ENCODE data around the gene CADM2.
A peak's percentile ranks its signal among the peaks of the same experiment; 100 is the strongest.
"Not testable (repeated sequence)": the region's sequence is repeated elsewhere in the genome, so short reads cannot be mapped to it uniquely, and the experiment has no call there.

The CADM2 gene

DNA sequence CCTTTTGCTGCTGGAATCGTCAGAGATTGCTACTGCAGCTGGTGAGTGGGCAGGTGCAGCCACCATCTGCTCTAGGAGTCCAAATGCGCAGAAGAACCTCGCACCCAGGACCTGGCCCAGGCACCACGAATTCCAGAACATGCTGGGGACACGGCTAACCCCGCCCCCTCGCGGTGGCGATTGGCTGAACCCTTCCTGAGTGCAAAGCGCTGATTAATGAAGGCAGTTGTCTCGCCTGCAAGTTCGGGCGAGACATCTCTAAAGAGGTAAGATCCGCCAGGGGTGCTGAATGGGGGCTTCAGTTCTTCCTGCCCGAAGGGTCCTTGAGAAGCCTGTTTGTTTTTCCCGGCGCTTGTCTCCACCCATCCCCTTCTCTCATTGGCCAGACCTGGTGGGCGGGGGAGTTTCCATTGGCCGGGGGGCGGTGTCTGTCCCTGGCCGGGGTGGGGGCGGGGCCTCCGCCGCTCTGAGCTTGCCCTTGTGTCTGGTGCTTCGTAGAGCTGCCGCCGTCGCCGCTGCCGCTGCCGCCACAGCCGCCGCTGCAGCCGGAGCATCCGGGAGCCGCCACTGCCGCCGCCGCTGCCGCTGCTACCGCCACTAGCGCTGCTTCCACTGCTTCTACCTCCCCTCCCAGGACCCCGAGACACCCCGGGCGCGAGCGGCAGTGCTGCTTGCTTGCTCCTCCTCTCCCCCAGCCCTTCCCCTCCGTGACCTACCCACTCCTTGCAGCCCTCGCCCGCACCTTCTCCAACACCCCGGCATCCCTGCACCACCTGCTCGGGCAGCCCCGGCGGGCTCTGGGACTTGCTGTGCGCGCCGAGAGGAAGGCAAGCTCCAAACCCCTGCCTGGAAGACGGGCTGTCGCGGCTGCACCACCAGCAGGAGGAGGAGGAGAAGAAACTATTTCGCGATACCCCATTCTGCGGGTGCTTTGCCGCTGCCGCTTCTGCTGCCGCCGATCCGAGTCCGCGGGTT lies at the start of gene CADM2:
CADM2 (plus strand) TSS at position 495 of the 975 bp plus-strand sequence.
- DNase-seq, result no peak
- in situ Hi-C loops (cut with HindIII; ENCODE audit: low pct_ligation_motif_present, low pct_unique_long_range_greater_than_20kb, low sequenced_read_pairs), result no loop called here

DNA sequence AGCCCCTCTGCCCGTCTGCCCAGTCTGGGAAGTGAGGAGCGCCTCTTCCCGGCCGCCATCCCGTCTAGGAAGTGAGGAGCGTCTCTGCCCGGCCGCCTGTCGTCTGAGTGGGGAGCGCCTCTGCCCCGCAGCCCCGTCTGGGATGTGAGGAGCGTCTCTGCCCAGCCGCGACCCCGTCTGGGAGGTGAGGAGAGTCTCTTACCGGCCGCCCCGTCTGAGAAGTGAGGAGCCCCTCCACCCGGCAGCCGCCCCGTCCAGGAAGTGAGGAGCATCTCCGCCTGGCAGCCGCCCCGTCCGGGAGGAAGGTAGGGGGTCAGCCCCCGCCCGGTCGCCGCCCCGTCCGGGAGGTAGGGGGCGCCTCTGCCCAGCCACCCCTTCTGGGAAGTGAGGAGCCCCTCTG lies 40.2 kb upstream of the CADM2 start:
- DNase-seq; in situ Hi-C loops (cut with HindIII; ENCODE audit: low pct_ligation_motif_present, low pct_unique_long_range_greater_than_20kb, low sequenced_read_pairs): not testable (repeated sequence)

DNA sequence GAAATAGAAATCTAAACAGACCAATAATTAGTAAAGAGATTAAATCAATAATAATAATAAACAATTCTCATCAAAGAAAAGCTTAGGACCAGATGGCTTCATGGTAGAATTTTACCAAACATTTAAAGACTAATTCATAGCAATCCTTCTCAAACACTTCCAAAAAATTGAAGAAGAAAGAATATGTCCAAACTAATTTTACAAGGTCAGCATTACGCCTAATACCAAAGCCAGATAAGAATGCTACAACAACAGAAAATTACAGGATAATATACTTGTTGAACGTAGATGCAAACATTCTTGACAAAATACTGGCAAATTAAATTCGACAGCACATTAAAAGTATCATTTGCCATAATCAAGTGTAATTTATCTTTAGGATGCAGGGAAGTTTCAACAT lies 36.1 kb upstream of the CADM2 start:
- in situ Hi-C loops (cut with HindIII; ENCODE audit: low pct_ligation_motif_present, low pct_unique_long_range_greater_than_20kb, low sequenced_read_pairs), result no loop called here
- no peak for DNase-seq

DNA sequence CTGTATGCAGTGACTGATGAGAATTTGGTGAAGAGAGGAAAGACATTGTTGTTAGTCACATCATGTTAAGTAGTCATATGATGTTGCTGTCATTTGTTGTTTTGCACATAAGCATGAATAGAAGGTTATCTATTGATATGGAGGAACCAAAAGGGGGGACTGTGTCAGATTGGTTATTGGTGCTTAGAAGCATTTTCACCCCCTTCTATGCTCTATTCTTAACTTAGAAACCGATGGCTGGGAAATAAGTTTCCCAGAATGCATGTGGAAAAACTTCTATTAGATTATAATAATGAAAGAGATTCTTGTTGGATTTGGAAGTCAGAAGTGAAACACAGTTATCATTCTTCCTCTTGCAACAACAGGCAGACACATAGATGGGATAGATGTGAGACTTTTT lies 33.2 kb upstream of the CADM2 start:
- in situ Hi-C loops (cut with HindIII; ENCODE audit: low pct_ligation_motif_present, low pct_unique_long_range_greater_than_20kb, low sequenced_read_pairs), result no loop called here

DNA sequence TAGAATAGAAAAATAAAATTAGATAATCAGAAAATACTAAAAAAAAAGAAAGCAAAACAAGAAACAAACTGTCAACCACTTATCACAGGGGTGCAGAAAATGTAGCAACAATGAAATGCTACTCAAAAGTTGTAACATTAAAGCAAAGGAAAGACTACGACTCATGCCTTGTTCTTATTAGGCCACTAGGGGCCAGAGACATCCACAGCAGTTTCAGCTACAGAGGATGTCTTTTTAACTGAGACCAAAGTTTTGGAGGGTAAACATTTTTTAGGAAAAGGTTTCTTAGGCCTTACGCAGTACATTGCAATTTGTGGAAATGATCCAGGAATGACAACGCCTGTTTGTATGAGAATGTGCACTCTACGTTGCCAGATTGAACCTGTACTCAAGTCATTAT lies 15.4 kb upstream of the CADM2 start:
- in situ Hi-C loops (cut with HindIII; ENCODE audit: low pct_ligation_motif_present, low pct_unique_long_range_greater_than_20kb, low sequenced_read_pairs), result no loop called here

More for the DNA sequence above, 33.2 kb upstream of the CADM2 start:
- DNase-seq, result no peak

DNA sequence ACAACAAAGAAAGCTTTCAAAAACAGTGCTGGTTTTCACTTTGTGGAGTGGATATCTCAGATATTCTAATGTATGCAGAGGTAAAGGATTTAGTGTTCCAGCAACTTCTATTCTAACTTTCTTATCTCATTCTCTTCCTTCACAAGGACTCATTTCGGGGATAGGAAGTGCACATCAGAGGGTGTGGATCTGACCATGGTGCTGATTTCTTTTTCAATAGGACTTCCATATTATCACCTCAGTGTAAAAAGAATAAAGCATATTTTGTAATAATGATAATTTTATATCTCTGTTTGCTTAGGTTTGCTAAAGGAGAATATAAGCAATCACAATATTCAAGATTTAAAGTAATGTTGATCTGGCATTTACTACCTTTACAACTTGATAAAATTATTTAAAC lies 12.5 kb upstream of the CADM2 start:
- in situ Hi-C loops (cut with HindIII; ENCODE audit: low pct_ligation_motif_present, low pct_unique_long_range_greater_than_20kb, low sequenced_read_pairs), result no loop called here
- no peak for DNase-seq

More for the DNA sequence above, 15.4 kb upstream of the CADM2 start:
- DNase-seq, result no peak

DNA sequence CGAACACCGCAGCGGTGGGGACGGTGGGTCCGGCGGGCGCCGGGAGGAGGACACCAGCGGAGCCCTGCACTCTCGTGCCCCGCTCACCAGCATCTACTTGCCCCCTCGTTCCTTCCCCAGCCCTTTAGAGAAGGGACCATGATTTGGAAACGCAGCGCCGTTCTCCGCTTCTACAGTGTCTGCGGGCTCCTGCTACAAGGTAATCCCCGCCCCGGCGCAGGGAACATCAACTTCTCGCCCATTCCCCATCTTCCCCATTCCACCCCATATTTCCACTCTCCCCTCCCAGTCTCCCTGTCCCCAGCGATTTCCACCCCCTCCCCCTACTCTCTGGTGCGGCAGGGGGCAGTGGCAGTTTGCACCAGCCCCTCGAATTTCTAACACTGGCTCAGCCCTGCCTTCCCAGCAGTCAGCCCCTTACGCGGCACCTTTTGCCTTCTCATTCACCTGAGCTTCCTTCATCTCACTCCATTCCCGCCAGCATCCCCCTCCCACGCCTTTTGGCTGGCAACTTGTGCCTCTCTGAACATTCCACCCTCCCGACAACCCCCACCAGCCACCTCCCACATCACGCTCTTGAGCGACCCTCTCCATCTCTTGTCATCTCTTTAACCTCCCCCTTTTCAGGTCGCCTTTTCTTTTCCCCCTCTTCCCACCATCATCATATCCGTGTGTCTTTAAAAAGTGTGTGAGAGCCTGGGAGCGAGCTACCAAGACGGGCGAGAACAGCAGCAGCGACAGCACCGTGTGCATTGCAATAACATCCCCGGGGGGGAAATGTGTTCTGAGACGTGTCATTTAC lies 882 bp downstream of the CADM2 start:
- no peak for DNase-seq
- in situ Hi-C loops (cut with HindIII; ENCODE audit: low pct_ligation_motif_present, low pct_unique_long_range_greater_than_20kb, low sequenced_read_pairs), result no loop called here

DNA sequence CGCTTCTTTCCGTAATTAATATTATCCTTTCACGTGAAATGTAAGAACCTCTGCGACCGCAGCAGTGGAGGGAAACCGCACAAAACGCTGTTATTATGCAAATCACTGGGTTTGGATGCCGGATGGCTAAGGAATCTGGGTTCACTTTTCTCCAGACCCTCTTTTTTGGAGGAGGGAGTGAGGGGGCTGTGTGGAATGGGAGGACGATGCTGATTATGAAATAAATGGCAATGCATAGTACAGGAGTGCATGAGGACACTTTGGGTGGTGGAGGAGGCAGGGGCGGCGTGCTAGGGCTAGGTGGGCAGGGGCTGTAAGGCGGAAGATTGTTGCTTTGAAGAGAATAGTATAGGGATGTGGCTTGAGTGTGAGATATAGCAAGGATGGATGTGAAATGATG lies 1.8 kb downstream of the CADM2 start:
- no peak for DNase-seq
- in situ Hi-C loops (cut with HindIII; ENCODE audit: low pct_ligation_motif_present, low pct_unique_long_range_greater_than_20kb, low sequenced_read_pairs), result no loop called here

DNA sequence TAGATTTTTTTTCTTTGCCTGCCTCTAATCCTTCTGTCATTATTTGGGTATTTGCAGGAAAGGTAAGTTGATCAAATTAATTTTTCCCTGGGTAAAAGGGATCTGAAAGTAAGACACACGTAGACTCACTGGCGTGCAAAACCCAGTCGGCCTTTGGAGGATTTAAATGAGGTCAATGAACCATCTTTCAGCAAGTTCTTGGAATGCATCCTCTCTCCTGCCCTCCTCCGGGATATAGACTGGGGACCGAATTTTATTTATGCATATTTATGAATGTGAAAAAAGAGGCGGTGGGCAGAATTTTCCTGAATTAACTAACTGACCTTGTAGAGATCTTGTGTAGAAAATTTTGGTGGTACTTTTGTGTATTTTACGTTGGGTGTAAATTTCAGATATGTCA lies 2.2 kb downstream of the CADM2 start:
- DNase-seq, result no peak
- in situ Hi-C loops (cut with HindIII; ENCODE audit: low pct_ligation_motif_present, low pct_unique_long_range_greater_than_20kb, low sequenced_read_pairs), result no loop called here

DNA sequence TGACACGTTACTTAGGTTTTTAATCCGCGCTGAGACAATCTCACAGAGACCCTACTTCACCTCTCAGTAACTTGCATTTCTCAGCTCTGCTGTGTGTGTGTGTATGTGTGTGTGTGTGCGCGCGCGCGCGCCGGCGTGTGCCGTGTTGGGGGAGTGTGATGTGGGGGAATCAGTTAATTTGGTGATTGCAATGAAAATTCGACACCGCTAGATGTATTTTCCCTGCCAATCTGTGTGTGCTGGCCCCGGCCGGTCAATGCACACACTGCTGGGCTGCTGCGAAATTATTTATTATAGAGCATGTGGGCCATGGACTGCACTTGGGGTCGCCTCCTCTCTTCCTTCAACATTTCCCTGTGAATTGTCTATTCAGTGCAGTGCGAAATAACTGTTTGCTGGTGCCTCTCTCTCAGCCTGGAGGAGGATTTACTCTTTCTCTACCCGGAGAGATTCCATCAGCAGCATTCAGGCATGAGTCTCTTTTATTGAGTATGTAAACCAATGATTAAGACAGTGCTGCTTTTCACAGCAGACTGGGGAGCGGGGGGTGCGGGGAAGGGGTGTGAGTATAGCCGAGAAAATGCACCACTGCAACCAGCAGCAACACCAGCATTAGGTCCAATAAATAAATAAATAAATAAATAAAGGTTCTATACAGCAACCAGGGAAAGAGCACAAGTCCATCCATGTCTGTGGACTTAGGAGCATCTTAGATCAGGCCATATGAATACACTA lies 2.9 kb downstream of the CADM2 start:
- no peak for DNase-seq
- in situ Hi-C loops (cut with HindIII; ENCODE audit: low pct_ligation_motif_present, low pct_unique_long_range_greater_than_20kb, low sequenced_read_pairs), result no loop called here

DNA sequence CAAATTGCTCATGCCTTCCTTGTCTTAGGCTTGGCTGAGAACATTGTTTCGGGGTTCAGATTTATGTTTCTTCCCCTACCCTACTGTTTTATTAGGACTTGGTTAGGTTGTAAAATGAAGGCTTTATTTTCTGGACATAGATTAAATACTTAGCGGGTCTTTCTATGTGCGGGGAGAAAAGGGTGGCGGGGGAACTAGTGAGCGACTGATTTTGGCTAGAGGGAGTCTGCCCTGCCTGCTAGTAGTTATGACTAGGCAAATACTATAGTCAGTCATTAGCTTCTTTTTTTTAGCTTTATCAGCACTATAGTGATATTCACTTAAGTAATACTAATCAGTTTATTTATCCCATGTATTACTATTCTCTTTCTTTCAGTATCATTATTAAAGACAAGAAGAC lies 3.6 kb downstream of the CADM2 start:
- DNase-seq, result no peak
- in situ Hi-C loops (cut with HindIII; ENCODE audit: low pct_ligation_motif_present, low pct_unique_long_range_greater_than_20kb, low sequenced_read_pairs), result no loop called here

DNA sequence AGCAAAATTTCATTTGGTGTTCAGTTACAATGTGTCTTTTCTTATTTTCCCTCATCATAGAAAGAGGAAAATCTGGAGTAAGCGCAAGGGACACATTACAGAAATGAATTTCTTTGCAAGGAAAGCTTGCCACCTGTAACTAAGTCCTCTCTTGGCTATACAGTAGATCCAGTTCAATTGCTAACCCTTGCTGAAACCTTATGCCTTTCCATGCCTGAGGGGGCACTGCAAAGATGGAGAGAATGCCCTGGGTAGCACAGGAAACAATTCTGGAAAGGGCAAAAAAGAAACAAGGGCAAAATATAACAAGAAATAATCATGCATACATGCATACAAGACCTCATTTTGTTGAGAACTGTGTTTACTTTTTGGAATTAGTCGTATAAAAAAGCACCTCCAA lies 4.3 kb downstream of the CADM2 start:
- in situ Hi-C loops (cut with HindIII; ENCODE audit: low pct_ligation_motif_present, low pct_unique_long_range_greater_than_20kb, low sequenced_read_pairs), result no loop called here
- DNase-seq, result no peak

DNA sequence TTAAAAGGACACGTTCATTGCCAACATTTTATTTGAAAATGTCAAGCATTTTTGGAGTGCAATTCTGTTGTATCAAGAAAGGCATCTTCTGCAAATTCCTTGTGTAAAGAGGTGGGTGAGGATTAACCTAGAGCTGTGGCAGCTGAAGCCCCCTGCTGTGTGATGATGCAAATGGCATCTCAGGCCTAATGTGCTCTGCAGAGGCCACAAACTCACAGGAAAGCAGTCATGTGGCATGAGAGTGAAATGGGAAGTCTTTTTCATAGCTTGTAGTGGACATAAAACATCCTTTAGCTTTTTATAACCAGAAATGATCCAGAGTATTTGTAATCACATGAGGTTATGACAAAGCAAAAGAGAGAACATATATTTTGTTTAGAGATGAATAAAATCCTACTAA lies 6.4 kb downstream of the CADM2 start:
- in situ Hi-C loops (cut with HindIII; ENCODE audit: low pct_ligation_motif_present, low pct_unique_long_range_greater_than_20kb, low sequenced_read_pairs), result no loop called here
- DNase-seq, result peak; percentile 37

DNA sequence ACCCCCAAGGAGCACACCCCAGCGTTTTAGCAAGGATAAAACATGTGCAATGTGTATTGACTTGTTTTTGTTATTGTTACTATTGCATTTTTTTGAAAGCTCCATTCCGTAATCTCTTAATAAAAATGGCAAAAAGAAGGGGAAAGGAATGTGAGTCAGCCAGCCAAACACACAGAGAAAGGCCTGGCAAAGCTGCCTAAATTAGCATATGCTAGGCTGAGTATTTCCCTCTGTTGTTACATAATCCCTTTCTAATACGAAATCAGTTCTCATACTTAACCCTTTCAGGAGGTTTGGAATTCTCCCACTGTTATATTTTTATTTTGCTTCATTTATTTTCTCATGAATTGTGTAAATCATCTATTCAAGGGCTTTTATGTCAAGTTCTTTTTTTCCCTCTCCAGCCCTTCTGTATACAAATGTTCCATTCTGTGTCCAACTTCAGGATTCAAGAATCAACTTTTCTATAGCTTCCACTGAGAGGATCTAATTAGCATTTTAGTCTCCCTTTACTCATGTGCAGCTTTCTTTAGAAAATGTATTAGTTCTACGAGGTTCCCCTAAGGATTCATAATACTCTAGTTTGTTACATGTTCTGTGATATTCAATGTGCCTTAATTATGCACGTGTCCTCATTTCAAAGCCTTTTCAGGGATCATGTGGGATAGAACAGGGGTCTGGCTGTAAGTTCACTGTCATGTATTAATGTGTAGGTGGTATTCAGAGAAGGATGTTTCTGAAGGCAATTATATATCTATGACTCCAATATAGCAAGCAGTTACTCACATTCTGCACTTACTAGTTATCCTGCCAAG lies 9.2 kb downstream of the CADM2 start:
- in situ Hi-C loops (cut with HindIII; ENCODE audit: low pct_ligation_motif_present, low pct_unique_long_range_greater_than_20kb, low sequenced_read_pairs), result no loop called here
- no peak for DNase-seq

DNA sequence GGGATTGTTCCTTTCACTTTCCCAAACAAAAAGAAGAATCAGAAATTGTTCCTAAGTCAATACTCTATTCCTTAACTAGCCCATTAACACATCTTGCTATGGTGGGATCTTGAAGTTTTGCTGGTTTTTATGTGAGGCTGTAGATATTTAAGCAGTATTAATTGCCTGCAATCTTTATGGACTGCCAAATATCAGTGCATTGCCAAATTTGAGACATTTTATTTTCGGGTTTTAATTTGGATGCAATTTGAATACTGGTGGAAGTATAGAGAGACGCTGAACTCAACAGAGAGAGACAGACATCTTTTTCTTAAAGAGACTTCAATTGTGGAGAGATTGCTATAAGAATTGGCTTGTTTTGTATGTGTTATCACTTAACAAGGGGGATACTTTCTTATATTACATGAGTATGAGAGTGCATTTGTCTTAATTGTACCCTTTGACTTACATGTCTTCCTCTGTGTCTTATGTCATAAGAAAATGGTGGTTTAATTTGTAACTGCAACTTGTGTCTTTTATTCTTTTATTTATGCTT lies 10.0 kb downstream of the CADM2 start:
- no peak for DNase-seq
- in situ Hi-C loops (cut with HindIII; ENCODE audit: low pct_ligation_motif_present, low pct_unique_long_range_greater_than_20kb, low sequenced_read_pairs), result no loop called here

DNA sequence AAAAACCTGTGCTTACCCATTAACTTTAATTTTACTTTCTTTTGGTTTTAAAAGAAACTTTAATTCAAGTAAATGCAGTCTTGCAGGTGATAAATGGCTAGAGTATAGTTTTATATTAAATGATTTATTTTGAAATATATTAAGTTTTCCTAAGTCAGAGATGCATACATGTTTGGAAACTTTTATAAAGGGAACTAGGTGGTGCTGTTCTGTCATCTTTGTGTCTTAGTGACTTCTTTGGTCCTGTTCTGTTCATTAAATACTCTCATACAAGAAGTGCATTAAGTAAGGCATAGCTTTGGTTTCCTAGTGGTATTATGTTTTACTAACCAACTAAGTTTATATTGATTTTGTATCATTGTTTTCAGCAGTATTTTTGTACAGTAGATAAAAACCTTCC lies 15.6 kb downstream of the CADM2 start:
- no peak for DNase-seq
- in situ Hi-C loops (cut with HindIII; ENCODE audit: low pct_ligation_motif_present, low pct_unique_long_range_greater_than_20kb, low sequenced_read_pairs), result no loop called here

DNA sequence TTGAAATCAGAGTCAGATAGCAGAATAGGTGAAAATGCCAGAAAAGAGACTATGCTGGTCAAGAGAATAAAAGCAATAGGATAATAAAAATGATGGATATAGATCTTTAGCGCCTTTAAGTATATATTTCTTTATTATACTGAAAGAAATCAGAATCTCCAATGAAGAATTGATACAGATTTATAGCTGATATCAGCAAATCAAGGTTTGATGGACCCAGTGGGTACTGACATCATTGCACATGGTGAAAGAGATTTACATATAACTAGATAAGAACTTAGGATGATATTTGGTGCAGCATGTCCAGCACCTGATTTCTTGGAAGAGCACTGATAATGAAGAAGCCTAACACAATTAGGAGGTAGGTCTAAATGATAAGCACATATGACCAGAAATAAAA lies 18.2 kb downstream of the CADM2 start:
- in situ Hi-C loops (cut with HindIII; ENCODE audit: low pct_ligation_motif_present, low pct_unique_long_range_greater_than_20kb, low sequenced_read_pairs), result no loop called here
- no peak for DNase-seq

DNA sequence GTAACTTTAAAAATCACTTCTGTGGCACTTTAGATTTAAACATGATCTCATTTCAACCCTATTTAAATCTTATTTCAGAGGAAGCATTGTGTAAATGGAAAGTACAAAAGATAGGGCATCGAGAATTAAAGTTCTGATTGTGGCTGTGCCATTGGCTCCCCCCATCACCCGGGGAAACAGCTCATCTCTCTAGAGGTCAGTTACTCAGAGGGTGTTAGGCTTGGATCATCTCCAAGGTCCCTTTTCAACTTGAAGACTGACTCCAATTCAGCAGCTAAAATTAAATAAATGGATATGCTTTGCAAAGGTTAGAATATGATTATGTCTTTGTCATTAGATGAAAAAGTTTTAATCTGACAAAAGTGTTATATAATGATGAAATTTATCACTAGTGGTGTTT lies 20.1 kb downstream of the CADM2 start:
- in situ Hi-C loops (cut with HindIII; ENCODE audit: low pct_ligation_motif_present, low pct_unique_long_range_greater_than_20kb, low sequenced_read_pairs), result no loop called here
- DNase-seq, result no peak
